ENCODE results near the gene GINS1. TPM values are rescaled to one million over a fixed set of nuclear protein-coding genes. Genes with fewer than 3 reads are reported as not detected.

The GINS1 gene
- total and polyA plus RNA-seq, 2 of the 8 experiments (the other 6 are each of a cell fraction or from before 2014, with no cell fraction given), result 44.7 to 68.4 TPM

DNA sequence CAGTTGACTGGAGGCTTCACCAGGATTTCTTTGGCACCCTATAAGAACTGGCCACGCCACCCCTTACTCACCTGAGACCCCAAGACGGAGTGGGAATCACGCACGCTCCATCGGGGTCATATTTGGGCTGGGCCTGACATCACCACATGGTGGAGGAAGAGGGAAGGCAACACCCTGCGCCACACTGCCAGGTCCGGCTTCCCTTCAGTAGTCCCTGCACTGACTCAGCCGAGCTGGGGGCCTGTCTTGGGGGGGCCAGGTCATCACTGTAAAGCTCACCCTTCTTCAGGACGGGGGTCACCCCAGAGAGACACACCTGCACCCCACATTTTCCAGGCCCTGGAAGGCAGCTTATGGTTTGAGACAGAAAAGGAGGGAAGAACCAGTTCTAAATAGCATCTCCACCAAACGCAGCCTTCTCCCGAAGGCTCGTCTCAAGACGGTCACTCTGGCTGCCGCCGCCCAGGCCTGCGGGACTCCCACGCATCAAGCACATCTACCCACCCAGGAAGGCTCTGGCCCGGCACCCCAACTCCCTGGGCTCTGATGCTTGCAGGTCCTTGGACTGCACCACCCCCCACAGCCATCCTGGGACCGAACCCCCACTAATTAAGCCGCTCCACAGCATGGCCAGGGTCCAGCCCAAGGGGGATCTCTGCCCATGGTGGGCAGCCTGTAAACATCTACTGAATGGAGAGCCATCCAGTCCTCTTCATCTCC is 51.8 kb downstream of the GINS1 start:
- Histone ChIP-seq H4K5ac (ENCODE audit: insufficient read length, low read depth, low read length) (no peak overlapping the region), H2AFZ (ENCODE audit: low read length) (no peak overlapping the region), H3K27ac (ENCODE audit: low read depth, low read length) (no peak overlapping the region), H3K79me1 (ENCODE audit: low read depth, low read length) (no peaks in the 10 kb centered on the region), H3K4ac (replicated peaks; ENCODE audit: insufficient read length, low read depth, low read length) (no peak overlapping the region), H3K9me3 (ENCODE audit: insufficient read depth in 2 of 2, low read depth in 1 of 2, low read length in 1 of 2) (no peaks in the 10 kb centered on the region), H3K23ac (ENCODE audit: insufficient read length) (no peak overlapping the region), H3K9ac (replicated peaks in 1 of 4; ENCODE audit: extremely low read depth in 1 of 4, low read depth in 3 of 4, low read length in 3 of 4) (no peak overlapping the region), H2AK5ac (ENCODE audit: low read depth, low read length) (no peak overlapping the region), H3K56ac (replicated peaks; ENCODE audit: insufficient read length, low read depth, low read length) (no peak overlapping the region), H2BK5ac (ENCODE audit: low read depth, low read length) (no peak overlapping the region), H3K18ac (ENCODE audit: extremely low read depth, low read length) (no peak overlapping the region), H3K4me2 (ENCODE audit: insufficient read depth in 1 of 2, low read depth in 2 of 2, low read length in 2 of 2) (no peak overlapping the region), H3K27me3 (replicated peaks in 1 of 4; ENCODE audit: control insufficient read depth in 3 of 4, extremely low read depth in 1 of 4, insufficient read depth in 3 of 4, low read length in 3 of 4) (no peaks in the 10 kb centered on the region), H4K91ac (replicated peaks; ENCODE audit: insufficient read length, low read length) (no peak overlapping the region), H2BK20ac (ENCODE audit: low read length) (no peak overlapping the region), H4K8ac (ENCODE audit: extremely low read depth, insufficient read depth, low read length) (no peak overlapping the region), H3K4me3 (ENCODE audit: extremely low read depth in 1 of 4, insufficient read depth in 2 of 4, low read depth in 3 of 4, low read length in 4 of 4) (no peak overlapping the region), H2BK12ac (ENCODE audit: low read depth, low read length) (no peak overlapping the region), H3K36me3 (ENCODE audit: control insufficient read depth in 2 of 4, insufficient read depth in 4 of 4, low read length in 3 of 4) (peaks cover 4 to 16% (median 10%) of the 10 kb centered on the region in 4 experiments; a peak in 5 of 8 replicates), H4K20me1 (replicated peaks in 1 of 2; ENCODE audit: control insufficient read depth in 1 of 2, insufficient read depth in 2 of 2, low read length in 2 of 2) (peaks cover 0 to 3% of the 10 kb centered on the region in 2 experiments), H3K14ac (ENCODE audit: insufficient read length) (no peak overlapping the region), H2BK15ac (ENCODE audit: low read length) (no peak overlapping the region), H3K4me1 (replicated peaks in 1 of 4; ENCODE audit: control insufficient read depth in 3 of 4, insufficient read depth in 4 of 4, low read length in 3 of 4) (no peaks in the 10 kb centered on the region; a peak in 1 of 7 replicates), H3K79me2 (ENCODE audit: control insufficient read depth in 1 of 2, insufficient read depth in 2 of 2, low read length in 2 of 2) (no peaks in the 10 kb centered on the region), H3K23me2 (ENCODE audit: low read depth, low read length) (no peaks in the 10 kb centered on the region), H2BK120ac (replicated peaks; ENCODE audit: low read depth, low read length) (no peak overlapping the region)
- 87% methylated on average over 20 of the region's 20 CpGs; no CpG with 5 or more reads in 1 of the 2 experiments for WGBS, 2 experiments (ENCODE audit: extremely low coverage in 1 of 2, insufficient coverage in 1 of 2, insufficient read length in 1 of 2, insufficient replicate concordance in 2 of 2, low coverage in 1 of 2, low lambda C conversion rate in 2 of 2, missing lambda C conversion rate in 1 of 2)
- FAIRE-seq (no peak), DNase-seq (ENCODE audit: low read depth in 1 of 2, low spot score in 2 of 2) (no peak)
- ChIA-PET CTCF (ENCODE audit: partially characterized antibody) (interaction anchor here (1.1 to 4.4 kb wide), 4 partner anchors 11 to 32 kb away, joined by 3 to 17 read pairs (median 3); no protein-coding TSS in a partner anchor), POLR2A (ENCODE audit: partially characterized antibody) (interaction anchor here (1.2 to 1.7 kb wide), 3 partner anchors 51 to 215 kb away, joined by 3 to 5 read pairs (median 3); partner anchors contain the start of gene GINS1)
- TF ChIP-seq SUZ12 (IDR thresholded peaks at IDR 0.05; ENCODE audit: low read length), result no peak
- TF ChIP-seq, protein P1, sequence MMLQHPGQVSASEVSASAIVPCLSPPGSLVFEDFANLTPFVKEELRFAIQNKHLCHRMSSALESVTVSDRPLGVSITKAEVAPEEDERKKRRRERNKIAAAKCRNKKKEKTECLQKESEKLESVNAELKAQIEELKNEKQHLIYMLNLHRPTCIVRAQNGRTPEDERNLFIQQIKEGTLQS (IDR thresholded peaks at IDR 0.05; ENCODE audit: insufficient read depth, low read depth, low read length), result no peak
- TF ChIP-seq JUND (IDR thresholded peaks at IDR 0.05; ENCODE audit: low read length), result no peak
- TF ChIP-seq SP1 (IDR thresholded peaks at IDR 0.05; ENCODE audit: low read depth, low read length), result no peak
- no peak for TF ChIP-seq RXRA (IDR thresholded peaks at IDR 0.05; ENCODE audit: insufficient read depth, low read depth, low read length)
- TF ChIP-seq RFX5 (IDR thresholded peaks at IDR 0.05; ENCODE audit: borderline replicate concordance, low read depth, low read length), result no peak
- no peak for TF ChIP-seq HDAC2 (IDR thresholded peaks at IDR 0.05; ENCODE audit: borderline replicate concordance in 1 of 2, low read depth in 2 of 2, low read length in 2 of 2)
- TF ChIP-seq, protein P2, sequence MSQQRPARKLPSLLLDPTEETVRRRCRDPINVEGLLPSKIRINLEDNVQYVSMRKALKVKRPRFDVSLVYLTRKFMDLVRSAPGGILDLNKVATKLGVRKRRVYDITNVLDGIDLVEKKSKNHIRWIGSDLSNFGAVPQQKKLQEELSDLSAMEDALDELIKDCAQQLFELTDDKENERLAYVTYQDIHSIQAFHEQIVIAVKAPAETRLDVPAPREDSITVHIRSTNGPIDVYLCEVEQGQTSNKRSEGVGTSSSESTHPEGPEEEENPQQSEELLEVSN (IDR thresholded peaks at IDR 0.05), result no peak
- TF ChIP-seq RAD21 (IDR thresholded peaks at IDR 0.05 in 1 of 2, conservative IDR thresholded peaks at IDR 0.05 in 1 of 2; ENCODE audit: low read depth in 2 of 2, low read length in 2 of 2), result no peak
- TF ChIP-seq TEAD4 (IDR thresholded peaks at IDR 0.05; ENCODE audit: low read depth, low read length), result no peak
- TF ChIP-seq TAF1 (IDR thresholded peaks at IDR 0.05; ENCODE audit: low read depth, low read length), result no peak

All from H1 (cell line).